Activated CD8-positive, alpha-beta memory T cell treated with anti-CD3 and anti-CD28 coated beads, Interleukin-2, amount 50 U/mL, for 4 hours (primary cell): ENCODE data around the gene SLC10A4.
"Not testable (repeated sequence)": the region's sequence is repeated elsewhere in the genome, so short reads cannot be mapped to it uniquely, and the experiment has no call there.

Experiments
- DNase-seq: peaks from one replicate; pipeline ENCODE4 v3.0.0-alpha.2; 2020

The SLC10A4 gene, protein sequence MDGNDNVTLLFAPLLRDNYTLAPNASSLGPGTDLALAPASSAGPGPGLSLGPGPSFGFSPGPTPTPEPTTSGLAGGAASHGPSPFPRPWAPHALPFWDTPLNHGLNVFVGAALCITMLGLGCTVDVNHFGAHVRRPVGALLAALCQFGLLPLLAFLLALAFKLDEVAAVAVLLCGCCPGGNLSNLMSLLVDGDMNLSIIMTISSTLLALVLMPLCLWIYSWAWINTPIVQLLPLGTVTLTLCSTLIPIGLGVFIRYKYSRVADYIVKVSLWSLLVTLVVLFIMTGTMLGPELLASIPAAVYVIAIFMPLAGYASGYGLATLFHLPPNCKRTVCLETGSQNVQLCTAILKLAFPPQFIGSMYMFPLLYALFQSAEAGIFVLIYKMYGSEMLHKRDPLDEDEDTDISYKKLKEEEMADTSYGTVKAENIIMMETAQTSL

DNA sequence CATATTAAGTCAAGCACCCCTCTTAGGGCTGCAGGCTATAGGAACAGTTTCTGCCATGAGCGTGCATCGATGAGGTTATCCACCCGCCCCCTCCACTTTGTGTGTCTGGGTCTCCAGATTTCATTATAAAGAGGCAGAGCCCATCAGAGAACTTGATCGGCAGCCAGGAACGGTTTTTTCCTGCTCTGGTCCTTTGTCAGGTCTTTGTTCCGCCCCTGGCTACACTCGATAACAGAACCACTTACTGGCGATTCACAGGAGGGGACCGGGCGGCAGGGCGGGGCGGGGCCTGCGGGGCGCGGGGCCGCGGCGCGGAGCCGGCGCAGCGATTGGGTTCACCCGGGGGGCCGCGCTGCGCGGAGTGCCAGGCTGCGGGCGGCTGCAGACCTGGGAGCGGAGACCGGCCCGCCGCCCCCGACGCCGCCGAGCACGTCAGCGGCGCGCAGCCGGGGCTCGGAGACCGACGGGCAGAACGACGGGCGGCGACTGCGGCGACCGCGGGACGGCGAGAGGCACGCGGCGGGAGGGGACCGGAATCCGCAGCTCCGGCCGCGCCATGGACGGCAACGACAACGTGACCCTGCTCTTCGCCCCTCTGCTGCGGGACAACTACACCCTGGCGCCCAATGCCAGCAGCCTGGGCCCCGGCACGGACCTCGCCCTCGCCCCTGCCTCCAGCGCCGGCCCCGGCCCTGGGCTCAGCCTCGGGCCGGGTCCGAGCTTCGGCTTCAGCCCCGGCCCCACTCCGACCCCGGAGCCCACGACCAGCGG lies at the start of gene SLC10A4:
TSS of gene SLC10A4 (plus strand) at position 338 of the 771 bp plus-strand sequence. CDS start at position 557, 219 bp downstream.
- peak; percentile 16 for DNase-seq

DNA sequence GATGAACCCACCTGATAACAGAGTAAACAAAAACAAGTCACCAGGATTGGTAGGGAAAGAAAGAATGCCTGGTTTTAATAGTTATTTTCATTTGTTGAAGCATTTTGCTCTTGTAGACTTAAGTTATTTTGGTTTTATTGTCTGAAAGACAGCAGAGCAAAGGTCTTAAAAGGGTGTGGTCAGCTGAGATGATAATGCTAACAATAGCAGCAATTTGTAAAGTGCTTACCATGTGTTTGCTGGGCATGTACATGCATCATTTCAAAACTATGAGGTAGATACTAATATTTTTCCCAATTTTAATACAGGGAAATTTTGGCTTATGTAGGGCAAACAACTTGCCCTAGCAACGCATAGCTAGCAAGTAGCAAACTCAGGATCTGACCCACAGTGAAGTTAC lies 46.8 kb upstream of the SLC10A4 start:
- DNase-seq, result no peak

DNA sequence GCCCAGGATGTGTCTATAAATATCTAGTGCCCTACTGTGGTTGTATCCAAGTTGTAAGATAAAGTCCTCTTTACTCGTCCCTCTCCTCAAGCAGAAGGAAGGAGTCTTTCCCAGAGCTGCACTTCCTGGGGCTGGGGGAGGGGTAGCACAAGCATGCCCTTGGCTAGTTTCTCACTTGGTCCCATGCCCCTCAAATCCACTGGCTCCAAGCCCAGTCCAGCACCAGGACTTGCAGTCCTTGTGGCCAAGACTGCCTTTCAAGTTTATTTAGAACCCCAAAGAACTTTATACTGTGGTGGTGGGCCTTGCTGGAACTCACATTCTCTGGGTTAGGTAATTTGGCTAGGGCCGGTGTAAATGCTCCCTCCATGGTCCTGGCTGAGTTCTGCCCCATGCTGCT lies 43.2 kb upstream of the SLC10A4 start:
- no peak for DNase-seq

DNA sequence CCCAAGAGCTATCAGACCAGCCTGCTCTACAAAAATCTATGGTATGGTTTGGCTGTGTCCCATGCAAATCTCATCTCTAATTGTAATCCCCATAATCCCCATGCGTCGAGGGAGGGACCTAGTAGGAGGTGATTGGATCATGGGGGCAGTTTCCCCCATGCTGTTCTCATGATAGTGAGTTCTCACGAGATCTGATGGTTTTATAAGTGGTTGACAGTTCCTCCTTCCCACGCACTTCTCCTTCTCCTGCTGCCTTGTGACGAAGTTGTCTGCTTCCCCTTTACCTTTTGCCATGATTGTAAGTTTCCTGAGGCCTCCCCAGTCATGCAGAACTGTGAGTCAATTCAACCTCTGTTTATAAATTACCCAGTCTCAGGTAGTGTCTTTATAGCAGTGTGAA lies 42.2 kb upstream of the SLC10A4 start:
- DNase-seq, result not testable (repeated sequence)

DNA sequence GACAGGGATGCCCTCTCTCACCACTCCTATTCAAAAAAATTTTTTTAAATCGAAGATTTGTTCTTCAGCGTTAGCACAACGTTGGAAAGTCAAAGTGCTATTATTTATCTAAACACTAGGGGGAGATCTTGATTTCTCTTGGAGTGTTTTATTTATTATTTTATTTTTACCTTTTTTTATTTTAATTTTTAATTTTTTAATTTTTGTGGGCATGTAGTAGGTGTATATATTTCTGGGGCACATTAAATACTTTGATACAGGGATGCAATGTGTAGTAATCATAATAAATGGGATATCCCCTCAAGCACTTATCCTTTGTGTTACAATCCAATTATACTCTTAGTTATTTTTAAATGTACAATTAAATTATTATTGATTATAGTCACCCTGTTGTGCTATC lies 37.4 kb upstream of the SLC10A4 start:
- no peak for DNase-seq

DNA sequence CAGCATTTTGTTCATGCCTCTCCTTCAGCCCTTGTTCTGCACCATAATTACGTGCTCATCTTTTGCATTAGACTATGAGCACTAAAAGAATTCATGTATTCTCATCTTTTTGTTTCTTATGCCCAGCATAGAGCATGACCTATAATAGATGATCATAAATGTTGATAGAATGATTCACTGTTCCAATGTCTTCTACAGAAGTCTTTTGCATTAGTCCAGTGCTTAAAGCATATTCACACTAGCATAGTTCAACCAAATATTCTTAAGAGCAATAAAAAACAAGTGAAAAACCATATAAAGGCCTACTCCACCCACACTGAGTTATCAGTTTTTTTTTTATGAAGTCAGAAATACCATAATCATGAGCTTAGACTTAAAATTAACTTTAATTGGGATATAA lies 36.5 kb upstream of the SLC10A4 start:
- no peak for DNase-seq

DNA sequence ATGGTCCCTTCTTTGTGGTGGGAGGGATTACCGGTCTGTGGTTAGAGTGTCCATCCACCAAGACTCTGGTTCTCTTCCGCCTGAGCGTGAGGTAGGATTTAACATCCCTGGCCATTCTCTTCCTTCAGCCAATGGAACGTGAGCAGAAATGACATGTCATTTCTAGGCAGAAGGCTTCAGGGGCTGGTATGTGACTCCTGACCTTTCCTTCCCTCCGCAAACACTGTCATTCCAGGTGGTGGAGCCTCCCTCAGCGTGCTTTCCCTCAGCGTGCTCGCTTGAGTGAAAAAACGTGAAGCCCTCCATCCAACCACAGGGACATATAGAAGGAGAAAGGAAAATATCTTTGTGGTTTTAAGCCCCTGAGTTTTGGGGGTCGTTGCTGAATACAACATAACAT lies 34.0 kb upstream of the SLC10A4 start:
- no peak for DNase-seq

DNA sequence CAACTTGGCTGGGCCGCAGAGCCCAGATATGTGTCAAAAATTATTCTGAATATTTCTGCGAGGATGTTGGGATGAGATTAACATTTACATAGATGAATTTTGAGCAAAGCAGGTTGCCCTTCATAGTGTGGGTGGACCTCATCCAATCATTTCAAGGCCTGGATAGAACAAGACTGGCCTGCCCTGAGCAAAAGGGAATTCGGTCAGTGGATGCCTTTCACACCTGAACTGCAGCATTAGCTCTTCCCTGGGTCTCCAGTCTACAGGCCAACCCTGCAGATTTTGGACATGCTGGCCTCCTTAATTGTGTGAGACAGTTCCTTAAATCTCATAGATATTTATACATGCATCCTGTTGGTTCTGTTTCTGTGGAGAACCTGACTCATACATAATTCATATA lies 32.4 kb upstream of the SLC10A4 start:
- no peak for DNase-seq

DNA sequence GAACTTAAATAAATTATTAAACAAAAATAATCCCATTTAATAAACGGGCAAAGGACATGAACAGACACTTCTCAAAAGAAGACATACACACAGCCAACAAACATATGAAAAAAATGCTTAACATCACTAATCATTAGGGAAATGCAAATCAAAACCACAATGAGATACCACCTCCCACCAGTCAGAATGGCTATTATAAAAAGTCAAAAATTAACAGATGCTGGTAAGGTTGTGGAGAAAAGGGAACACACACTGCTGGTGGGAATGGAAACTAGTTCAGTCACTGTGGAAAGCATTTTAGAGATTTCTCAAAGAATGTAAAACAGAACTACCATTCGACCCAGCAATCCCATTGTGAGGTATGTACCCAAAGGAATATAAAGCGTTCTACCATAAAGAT lies 31.5 kb upstream of the SLC10A4 start:
- not testable (repeated sequence) for DNase-seq

DNA sequence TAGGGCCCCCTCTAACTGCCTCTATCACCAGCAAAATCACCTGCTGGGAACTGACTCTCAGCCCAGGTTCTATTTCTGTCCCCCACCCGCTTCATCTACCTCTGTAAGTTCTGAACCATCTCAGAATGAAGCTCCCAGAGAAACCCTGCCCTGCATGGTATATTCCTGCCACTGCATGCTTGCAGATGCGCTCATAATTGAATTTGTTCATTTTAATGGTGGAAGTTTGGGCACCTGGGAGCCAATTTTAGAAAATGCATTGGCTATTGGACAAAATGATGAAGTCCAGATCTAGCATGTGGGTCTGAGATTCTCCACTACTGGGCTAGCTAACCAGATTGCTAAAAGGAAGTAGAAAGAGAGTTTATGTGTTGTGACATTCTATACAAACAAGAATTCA lies 28.6 kb upstream of the SLC10A4 start:
- DNase-seq, result no peak

DNA sequence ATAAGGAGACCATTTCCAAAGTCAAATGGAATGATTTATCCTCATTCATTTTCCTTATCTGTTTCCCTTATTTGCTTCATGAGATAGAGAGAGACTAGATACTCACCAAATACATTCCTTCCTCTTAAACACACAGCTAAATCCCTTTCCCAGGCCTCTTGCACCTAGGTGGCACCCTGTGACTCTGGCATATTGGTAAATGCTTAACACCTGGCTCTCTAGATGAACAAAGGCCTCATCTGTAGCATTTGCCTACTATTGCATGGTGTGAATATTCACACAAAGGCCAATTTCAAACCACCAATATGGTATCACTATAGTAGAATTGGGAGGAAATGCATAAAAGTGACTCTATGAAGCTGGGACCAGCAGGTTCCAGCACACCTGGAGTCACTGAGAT lies 22.1 kb upstream of the SLC10A4 start:
- no peak for DNase-seq

DNA sequence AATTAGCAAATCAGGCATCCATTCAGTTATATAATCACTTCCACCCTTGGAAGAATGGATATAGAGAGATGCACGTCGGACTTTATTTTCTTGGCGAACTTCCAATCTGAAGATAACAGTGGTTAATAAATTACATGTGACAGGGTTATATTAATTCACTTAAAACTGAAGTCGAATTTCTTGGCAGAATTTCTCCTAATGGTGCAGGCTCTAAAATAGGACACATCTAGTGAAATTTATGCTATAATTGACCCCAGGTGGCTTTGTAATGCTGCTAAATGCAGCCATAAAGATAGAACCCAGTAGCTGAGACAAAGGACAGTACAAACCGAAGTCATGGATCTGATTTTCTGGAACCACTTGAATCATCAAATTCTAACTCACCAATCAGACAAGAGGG lies 20.8 kb upstream of the SLC10A4 start:
- no peak for DNase-seq

DNA sequence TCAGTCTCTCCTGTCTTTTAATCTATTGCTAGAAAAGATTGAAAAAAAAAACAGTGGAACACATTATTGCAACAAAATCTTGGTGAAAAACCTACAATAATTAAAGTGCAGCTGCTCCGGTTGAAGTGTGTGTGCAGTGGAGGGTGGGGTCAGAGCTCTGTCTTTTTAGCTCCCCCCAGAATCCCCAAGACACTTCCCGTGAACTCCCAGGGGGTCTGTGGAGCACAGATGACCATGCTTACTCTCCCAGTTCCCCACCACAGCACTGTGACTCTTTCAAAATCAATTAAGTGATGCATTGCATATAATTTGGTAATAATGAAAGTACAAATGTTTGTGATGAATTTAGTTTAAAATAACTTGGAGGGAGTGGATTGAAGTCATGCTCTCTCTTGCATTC lies 15.7 kb upstream of the SLC10A4 start:
- DNase-seq, result no peak

DNA sequence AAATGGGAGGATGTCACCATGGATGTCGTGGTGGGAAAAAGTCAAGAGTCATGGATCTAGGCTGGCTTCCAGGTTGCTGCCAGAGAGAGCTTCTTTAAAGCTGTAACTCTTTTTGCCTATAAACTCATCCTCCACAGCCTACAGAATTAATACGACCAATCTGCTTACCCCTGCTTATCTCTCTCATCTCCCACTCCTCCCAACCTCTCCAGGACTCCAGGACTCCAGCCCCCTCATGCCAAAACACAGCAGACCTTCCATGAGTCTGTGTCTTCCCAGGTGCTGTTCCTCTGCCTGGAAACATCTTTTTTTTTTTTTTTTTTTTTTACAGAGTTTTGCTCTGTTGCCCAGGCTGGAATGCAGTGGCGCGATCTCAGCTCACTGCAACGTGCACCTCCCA lies 15.3 kb upstream of the SLC10A4 start:
- DNase-seq, result no peak

DNA sequence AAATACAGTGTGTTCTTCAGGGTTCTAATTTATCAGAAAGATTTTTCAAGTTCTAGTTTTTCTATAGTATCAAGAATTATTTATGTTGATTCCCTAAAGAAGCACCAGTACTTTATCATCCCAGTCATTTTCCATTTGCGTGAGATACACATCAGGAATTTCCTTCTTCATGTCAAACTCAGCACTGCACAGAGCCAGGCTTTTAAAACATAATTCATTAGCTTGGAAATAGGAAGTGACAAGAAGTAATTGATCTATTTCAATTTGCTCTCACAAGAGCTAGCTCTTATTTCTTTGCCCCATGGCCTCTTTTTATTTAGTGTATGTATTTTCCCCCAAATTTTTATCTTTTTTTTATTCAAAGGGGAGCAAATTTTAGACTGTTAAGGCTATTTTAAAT lies 13.0 kb upstream of the SLC10A4 start:
- DNase-seq, result no peak

DNA sequence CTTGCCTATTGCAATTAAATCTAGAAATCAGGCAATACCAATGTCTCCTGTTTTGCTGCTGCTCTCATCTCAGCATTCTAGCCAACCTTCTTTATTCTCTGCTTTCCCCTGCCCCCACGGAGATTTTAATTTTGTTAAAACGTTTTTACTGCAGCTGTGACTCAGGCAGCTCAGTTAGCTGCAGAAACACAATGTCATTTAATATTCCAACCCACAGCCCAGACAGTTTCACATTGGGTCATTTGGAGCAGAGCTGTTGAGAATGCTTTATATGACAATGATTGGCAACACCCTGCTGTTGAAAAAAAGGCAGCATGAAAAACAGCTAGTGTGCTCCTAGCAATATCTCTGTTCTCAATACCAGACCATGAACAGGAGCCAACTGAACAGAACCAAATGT lies 12.6 kb upstream of the SLC10A4 start:
- DNase-seq, result no peak

DNA sequence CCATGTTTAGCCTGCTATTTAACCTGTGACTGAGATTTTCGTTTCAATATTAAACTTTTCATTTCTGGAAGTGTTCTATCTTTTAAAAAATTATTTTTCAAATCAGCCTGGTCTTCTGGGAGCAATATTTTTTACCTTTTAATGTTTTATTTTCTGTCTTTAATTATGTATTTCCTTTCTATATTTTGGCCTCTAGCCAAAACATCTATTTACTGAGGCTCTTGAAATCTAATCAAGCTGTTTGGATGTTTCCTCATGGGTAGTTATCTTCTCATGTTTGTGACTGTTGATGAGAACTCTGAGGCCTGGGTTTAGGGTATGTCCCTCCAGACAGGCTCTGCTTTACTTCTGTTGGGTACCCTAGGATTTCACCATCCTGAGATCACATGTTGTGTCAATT lies 10.3 kb upstream of the SLC10A4 start:
- no peak for DNase-seq

DNA sequence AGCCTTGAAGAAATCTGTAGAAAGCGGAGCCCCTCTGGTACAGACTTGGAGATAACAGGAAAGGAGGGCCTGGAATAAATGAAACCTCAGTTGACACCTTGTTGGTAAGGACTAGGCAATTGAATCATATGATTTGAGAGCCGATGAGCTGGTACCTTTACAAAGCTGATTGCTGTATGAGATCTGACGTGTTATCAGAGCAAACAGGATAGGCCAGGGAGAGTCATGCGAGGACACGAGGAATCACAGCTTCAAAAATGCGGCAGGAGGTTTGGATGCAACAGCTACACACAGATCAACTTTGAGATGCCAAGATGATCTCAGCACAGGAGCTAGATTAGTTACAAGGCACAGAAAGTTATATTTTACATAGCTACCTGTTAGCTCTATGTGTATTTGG lies 7.4 kb upstream of the SLC10A4 start:
- no peak for DNase-seq

DNA sequence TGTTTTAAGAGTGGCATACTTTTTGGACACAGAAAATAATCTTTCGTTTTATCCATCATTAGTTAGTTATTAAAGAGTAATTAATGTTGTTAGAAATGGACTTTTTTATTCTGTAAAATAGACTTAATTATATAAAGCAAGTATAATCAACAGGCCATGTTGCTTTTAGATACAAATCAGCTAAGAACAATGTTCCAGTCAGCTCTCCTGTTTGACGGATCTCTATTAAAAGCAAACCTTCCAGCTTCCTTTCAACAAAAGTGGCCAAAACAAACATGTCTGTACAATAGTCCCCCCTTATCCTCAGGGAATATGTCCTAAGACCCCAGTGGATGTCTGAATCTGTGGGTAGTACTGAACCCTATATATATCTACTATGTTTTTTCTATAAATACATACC lies 4.9 kb upstream of the SLC10A4 start:
- no peak for DNase-seq

DNA sequence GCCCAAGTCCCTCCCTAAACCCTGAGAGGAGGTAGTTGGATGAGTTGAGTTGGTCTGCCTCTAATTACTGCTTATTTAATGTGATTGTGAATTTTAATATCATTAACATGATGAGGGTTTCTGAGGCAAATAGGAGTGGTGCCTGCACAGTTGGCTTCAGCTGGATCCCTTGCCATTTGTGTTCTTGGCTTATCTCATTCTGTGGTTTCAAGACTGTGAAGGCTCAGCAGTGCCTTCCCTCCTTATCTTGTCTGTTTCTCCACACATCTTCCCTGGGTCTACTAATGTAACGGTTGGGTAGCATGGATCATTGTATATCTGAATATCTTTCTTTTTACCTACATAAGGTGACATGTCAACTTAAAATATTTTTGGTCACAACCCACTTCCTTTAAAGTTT lies 1.6 kb upstream of the SLC10A4 start:
- DNase-seq, result no peak

DNA sequence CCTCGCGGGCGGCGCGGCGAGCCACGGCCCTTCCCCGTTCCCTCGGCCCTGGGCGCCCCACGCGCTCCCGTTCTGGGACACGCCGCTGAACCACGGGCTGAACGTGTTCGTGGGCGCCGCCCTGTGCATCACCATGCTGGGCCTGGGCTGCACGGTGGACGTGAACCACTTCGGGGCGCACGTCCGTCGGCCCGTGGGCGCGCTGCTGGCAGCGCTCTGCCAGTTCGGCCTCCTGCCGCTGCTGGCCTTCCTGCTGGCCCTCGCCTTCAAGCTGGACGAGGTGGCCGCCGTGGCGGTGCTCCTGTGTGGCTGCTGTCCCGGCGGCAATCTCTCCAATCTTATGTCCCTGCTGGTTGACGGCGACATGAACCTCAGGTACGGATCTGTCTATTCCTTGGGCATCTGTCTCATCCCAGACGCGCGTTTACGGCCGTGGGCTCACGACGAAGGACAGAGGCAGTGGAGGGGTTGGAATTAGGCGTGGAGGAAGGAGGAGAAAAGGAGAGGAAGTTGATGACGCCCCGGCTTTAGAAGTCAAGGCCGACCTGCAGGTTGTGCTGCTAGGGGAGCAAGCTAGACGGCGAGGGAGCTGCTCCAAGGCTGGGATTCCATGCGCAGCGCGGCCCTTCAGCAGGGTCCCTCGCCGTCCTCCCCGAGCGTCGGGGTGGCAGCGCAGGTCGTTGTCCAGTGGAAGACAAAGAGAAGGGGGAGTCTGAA lies 792 bp downstream of the SLC10A4 start:
- DNase-seq, result peak; percentile 15

DNA sequence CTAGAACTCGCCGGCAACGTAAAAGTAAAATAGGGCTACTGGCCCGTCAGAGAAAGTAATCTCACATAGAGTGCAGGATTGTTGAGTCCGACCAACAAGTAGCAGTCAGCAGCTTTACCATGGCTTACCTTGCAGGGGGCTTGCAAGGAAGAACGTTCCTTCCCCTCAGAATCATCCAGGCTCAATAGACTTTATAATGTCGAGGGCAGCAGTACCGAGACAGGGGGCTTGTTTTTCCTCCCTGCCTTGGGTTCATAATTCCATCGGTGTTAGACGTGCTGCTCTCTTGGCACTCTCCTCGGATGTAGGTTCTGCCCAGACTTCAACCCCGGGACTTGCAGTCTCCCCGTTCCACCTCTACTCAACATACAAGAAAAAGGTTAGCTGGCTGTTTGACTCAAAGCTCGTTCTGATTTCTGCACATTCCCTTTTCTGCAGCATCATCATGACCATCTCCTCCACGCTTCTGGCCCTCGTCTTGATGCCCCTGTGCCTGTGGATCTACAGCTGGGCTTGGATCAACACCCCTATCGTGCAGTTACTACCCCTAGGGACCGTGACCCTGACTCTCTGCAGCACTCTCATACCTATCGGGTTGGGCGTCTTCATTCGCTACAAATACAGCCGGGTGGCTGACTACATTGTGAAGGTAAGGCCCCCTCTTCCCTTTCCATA lies 1.5 kb downstream of the SLC10A4 start:
- no peak for DNase-seq

DNA sequence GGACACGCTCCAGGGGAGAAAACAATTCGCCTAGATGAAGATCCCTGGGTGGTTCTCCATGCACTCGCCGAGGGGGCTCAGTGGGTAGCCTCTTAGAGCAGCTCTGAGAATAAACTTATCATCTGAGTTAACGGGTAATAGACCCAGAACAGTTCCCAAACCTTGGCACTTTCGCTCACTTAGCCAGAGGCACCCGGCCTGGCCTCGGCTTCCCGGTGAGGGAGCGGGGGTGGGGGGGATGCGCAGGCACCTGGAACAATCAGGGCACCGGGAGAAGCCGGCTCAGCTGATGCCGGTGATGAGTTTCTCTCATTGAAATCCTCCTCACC lies 6.5 kb downstream of the SLC10A4 start:
- DNase-seq, result no peak
